GM12874 (cell line): Measurements from ENCODE around the gene GAL3ST3.

Source experiments
- TF ChIP-seq, protein P1 (sequence below): IDR thresholded peaks from 2 replicates; pipeline ENCODE4 v1.5.1; 2011; ENCODE audit warnings: low read depth, mild to moderate bottlenecking, control low read depth, low read length, moderate library complexity; ENCODE audit not compliant: insufficient read depth

GAL3ST3 gene

DNA sequence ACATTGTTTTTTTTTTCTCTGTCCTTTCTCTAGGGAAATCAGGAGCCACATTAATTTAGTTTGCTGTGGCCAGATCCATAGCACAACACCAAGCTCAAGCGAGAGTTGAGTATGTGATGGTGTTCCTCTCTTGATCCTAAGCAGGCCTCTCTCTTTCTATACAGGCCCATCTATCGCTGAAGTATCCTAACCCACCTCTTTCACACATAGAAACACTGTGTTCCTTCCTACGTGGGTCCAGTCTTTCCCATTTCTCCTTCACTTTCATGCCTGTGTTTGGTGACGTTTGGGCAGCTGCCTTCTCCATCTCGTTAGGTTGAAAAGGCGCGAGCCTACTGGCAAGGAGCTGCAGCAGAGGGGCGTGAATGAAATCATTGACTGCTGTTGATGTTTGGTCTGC lies 23.6 kb upstream of the GAL3ST3 start:
- TF ChIP-seq, protein P1, sequence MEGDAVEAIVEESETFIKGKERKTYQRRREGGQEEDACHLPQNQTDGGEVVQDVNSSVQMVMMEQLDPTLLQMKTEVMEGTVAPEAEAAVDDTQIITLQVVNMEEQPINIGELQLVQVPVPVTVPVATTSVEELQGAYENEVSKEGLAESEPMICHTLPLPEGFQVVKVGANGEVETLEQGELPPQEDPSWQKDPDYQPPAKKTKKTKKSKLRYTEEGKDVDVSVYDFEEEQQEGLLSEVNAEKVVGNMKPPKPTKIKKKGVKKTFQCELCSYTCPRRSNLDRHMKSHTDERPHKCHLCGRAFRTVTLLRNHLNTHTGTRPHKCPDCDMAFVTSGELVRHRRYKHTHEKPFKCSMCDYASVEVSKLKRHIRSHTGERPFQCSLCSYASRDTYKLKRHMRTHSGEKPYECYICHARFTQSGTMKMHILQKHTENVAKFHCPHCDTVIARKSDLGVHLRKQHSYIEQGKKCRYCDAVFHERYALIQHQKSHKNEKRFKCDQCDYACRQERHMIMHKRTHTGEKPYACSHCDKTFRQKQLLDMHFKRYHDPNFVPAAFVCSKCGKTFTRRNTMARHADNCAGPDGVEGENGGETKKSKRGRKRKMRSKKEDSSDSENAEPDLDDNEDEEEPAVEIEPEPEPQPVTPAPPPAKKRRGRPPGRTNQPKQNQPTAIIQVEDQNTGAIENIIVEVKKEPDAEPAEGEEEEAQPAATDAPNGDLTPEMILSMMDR, result no peak

DNA sequence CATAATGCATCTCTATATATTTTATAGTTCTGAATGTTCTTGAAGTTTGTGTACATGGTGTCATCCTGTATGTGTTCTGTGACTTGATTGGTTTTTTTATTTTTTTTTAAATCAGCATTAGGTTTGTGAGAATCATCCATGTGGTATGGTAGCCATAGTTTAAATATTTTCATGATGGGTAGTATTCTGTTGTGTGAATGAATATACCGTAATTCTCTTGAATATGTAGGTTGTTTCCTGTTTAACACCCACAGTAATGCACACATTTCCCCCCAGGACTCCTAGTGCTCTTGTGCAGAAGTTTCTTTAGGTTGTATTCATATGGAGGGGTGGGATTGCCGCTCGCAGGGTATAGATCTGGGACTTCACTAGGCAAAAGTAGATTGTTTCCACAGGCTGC lies 23.1 kb upstream of the GAL3ST3 start:
- TF ChIP-seq, protein P1, result no peak

DNA sequence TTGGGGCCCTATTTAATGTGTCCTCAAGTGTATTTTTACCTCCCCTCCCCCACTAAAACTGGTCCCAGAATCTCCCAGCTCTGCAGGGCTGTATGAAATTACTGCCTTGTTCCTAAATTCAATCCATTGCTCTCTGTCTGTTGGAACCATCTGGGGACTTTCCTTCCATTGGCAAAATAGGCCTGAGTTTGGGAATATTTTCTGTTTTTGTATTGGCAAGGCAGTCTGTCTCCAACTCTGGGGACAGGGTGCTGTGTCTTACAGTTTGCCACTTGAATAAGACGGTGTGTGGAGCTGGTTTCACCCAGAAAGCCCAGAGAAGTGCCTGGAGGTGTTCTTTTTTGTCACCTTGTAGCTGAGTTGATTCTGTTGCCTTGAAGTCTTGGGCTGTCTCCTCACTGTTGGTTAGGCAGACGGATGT lies 22.4 kb upstream of the GAL3ST3 start:
- TF ChIP-seq, protein P1, result no peak

DNA sequence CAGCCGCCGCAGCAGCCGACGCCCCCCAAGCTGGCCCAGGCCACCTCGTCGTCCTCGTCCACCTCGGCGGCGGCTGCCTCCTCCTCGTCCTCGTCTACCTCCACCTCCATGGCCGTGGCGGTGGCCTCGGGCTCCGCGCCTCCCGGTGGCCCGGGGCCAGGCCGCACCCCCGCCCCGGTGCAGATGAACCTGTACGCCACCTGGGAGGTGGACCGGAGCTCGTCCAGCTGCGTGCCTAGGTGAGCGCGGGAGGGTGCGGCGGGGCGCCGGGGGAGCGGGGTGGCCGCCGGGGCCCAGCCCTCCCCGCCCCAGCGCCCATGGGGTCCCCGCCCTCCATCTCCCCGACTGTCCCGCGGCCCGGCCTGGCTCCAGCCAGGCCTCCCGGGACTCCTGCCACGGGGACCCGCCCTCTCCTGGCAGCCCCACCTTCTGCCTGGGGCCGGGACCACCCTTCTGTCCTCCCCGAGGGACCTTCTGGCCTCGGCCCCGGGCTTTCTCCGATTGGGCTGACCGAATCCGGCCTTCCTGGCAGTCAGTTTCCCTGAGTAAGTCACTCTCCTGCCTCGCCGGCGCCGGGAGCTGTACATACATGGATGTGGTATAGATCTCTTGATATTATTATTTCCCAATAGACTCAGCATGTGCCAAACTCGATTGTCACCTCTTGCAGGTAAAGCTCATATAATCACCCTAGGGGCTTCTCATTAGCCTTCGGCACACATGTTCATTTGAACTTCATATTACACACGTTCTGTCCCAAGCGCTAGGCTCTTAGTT lies 21.8 kb upstream of the GAL3ST3 start:
- TF ChIP-seq, protein P1, result no peak

DNA sequence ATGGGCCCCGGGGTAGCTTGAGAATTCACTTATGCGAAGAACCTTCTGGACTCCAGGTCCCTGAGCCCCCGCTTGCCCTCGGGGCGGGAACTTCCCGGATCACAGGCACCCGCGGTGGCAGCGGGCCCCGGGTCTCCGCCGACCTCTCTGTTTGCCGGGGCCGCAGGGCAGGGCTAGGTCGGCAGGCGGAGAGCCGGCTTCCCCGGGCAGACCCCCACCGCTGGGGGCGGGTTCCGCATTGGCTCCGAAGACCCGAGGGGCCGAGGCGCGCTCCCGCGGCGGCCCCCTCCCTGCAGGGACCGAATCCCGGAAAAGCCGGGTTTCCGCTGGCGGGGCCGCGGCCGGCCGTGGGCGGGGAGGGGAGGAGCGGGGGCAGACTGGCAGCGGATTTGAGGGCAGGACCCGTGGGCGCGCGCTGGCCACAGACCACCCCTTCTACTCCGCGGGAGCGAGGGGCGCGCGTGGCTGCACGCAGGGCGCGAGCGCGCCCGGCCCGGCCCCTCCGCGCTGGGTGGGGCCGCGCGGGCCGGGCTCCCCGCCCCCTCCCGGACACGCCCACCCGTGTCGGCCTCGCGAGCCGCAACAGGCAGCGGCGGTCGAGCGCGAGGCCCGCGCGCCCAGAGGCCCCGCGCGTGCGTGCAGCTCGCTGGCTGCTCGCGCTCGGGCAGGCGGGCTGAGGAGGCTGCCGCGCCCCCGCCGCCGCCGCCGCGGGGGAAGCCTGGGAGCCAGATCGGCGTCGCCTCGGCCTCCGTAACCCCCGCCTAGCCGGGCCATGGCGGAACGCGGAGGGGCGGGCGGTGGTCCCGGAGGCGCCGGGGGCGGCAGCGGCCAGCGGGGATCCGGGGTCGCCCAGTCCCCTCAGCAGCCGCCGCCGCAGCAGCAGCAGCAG lies 21.0 kb upstream of the GAL3ST3 start, which contains the start of gene PACS1:
Gene PACS1, plus strand, starts transcription at position 558 of the 889 bp plus-strand sequence. Its CDS starts 215 bp downstream, at position 773.
- TF ChIP-seq, protein P1, result no peak

DNA sequence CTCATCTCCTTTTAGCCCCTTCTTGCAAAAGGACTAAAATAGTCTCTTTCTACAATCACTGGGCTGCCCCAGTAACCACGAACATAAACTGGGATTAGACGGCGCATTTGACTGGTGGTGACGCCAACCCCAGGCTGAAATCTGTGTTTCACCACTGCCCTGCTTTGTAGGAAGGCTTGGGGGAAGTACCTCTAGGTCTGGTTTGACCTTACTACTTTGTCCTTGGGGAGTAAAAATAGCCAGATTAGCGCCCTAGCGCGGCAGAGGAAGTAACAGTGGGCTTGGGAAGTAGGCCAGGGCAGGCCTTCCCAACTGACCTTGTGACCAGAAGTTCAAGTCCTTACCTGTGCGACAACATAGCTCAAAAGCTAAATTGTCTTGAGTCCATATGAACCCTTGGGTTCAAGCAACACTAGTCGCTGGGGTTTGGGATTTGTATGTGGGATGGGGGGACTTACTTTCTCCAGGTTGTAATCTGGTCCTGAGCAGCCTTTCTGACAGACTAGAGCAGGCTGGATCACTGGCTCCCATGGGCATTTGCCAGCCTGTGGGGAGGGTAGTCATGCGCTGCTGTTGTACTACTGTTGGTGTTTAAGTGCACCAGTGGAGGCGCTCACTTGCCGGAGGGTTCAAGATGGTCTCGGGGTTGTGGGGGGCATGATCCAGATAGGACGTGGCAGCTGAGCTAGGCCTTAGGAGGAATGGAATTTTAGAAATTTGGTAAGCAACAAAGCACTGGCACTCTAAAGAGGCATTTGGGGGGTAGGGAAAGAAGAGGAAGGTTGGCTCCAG lies 20.2 kb upstream of the GAL3ST3 start:
- TF ChIP-seq, protein P1, result peak; percentile 19; the same call in 1 of the 2 replicates
